ENCODE data around the gene PRODH.

DNA sequence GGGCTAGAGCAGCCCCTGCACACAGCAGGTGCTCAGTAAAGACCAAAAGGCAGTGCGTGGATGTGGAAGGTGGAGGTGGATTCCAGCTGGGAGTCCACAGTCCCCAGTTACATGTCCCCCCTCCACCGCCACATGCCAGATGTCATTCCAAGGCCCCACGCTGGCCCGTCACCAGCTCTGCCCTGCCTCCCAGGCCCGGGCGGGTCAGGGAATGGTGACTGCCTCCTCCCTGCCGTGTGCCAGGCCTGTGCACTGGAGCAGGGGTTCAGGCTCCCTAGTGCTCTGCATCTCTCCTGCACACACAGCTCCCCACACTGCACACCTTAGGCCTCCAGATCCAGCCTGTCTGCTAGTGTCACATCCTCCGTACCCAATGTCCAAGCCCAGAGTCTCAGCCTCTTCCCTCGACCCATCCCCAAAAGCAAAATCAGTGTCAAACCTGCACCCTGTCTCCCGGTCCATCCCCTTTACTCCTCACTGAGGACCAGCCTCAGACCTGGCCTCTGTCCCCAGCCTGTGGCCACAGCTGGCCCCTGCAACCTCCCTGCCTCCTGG, 40.2 kb upstream of the PRODH start:
- TF ChIP-seq EZH2 (IDR thresholded peaks at IDR 0.05; ENCODE audit: low read depth, unreplicated experiment): no peak
- TF ChIP-seq, protein P1, sequence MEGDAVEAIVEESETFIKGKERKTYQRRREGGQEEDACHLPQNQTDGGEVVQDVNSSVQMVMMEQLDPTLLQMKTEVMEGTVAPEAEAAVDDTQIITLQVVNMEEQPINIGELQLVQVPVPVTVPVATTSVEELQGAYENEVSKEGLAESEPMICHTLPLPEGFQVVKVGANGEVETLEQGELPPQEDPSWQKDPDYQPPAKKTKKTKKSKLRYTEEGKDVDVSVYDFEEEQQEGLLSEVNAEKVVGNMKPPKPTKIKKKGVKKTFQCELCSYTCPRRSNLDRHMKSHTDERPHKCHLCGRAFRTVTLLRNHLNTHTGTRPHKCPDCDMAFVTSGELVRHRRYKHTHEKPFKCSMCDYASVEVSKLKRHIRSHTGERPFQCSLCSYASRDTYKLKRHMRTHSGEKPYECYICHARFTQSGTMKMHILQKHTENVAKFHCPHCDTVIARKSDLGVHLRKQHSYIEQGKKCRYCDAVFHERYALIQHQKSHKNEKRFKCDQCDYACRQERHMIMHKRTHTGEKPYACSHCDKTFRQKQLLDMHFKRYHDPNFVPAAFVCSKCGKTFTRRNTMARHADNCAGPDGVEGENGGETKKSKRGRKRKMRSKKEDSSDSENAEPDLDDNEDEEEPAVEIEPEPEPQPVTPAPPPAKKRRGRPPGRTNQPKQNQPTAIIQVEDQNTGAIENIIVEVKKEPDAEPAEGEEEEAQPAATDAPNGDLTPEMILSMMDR (conservative IDR thresholded peaks at IDR 0.05; ENCODE audit: low read depth in 2 of 2): no peak
- TF ChIP-seq POLR2AphosphoS5 (IDR thresholded peaks at IDR 0.05; ENCODE audit: low read depth): no peak
- TF ChIP-seq, protein P2, sequence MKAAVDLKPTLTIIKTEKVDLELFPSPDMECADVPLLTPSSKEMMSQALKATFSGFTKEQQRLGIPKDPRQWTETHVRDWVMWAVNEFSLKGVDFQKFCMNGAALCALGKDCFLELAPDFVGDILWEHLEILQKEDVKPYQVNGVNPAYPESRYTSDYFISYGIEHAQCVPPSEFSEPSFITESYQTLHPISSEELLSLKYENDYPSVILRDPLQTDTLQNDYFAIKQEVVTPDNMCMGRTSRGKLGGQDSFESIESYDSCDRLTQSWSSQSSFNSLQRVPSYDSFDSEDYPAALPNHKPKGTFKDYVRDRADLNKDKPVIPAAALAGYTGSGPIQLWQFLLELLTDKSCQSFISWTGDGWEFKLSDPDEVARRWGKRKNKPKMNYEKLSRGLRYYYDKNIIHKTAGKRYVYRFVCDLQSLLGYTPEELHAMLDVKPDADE (IDR thresholded peaks at IDR 0.05): no peak
- no peak for TF ChIP-seq ZNF114 (CRISPR knock-in tag; IDR thresholded peaks at IDR 0.05)
- TF ChIP-seq EZH2phosphoT487 (IDR thresholded peaks at IDR 0.05; ENCODE audit: unreplicated experiment): no peak
- TF ChIP-seq, protein P3, sequence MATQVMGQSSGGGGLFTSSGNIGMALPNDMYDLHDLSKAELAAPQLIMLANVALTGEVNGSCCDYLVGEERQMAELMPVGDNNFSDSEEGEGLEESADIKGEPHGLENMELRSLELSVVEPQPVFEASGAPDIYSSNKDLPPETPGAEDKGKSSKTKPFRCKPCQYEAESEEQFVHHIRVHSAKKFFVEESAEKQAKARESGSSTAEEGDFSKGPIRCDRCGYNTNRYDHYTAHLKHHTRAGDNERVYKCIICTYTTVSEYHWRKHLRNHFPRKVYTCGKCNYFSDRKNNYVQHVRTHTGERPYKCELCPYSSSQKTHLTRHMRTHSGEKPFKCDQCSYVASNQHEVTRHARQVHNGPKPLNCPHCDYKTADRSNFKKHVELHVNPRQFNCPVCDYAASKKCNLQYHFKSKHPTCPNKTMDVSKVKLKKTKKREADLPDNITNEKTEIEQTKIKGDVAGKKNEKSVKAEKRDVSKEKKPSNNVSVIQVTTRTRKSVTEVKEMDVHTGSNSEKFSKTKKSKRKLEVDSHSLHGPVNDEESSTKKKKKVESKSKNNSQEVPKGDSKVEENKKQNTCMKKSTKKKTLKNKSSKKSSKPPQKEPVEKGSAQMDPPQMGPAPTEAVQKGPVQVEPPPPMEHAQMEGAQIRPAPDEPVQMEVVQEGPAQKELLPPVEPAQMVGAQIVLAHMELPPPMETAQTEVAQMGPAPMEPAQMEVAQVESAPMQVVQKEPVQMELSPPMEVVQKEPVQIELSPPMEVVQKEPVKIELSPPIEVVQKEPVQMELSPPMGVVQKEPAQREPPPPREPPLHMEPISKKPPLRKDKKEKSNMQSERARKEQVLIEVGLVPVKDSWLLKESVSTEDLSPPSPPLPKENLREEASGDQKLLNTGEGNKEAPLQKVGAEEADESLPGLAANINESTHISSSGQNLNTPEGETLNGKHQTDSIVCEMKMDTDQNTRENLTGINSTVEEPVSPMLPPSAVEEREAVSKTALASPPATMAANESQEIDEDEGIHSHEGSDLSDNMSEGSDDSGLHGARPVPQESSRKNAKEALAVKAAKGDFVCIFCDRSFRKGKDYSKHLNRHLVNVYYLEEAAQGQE (IDR thresholded peaks at IDR 0.05; ENCODE audit: unreplicated experiment): no peak
- no peak for TF ChIP-seq NANOG (IDR thresholded peaks at IDR 0.05; ENCODE audit: borderline replicate concordance)
- TF ChIP-seq ZNF331 (CRISPR knock-in tag; IDR thresholded peaks at IDR 0.05; ENCODE audit: low read depth): no peak
- TF ChIP-seq JUNB (IDR thresholded peaks at IDR 0.05; ENCODE audit: unreplicated experiment): no peak
- TF ChIP-seq CREB1 (CRISPR knock-in tag; IDR thresholded peaks at IDR 0.05; ENCODE audit: low read depth): no peak
- TF ChIP-seq STAT1 (IDR thresholded peaks at IDR 0.05; ENCODE audit: unreplicated experiment): no peak
- TF ChIP-seq, protein P4, sequence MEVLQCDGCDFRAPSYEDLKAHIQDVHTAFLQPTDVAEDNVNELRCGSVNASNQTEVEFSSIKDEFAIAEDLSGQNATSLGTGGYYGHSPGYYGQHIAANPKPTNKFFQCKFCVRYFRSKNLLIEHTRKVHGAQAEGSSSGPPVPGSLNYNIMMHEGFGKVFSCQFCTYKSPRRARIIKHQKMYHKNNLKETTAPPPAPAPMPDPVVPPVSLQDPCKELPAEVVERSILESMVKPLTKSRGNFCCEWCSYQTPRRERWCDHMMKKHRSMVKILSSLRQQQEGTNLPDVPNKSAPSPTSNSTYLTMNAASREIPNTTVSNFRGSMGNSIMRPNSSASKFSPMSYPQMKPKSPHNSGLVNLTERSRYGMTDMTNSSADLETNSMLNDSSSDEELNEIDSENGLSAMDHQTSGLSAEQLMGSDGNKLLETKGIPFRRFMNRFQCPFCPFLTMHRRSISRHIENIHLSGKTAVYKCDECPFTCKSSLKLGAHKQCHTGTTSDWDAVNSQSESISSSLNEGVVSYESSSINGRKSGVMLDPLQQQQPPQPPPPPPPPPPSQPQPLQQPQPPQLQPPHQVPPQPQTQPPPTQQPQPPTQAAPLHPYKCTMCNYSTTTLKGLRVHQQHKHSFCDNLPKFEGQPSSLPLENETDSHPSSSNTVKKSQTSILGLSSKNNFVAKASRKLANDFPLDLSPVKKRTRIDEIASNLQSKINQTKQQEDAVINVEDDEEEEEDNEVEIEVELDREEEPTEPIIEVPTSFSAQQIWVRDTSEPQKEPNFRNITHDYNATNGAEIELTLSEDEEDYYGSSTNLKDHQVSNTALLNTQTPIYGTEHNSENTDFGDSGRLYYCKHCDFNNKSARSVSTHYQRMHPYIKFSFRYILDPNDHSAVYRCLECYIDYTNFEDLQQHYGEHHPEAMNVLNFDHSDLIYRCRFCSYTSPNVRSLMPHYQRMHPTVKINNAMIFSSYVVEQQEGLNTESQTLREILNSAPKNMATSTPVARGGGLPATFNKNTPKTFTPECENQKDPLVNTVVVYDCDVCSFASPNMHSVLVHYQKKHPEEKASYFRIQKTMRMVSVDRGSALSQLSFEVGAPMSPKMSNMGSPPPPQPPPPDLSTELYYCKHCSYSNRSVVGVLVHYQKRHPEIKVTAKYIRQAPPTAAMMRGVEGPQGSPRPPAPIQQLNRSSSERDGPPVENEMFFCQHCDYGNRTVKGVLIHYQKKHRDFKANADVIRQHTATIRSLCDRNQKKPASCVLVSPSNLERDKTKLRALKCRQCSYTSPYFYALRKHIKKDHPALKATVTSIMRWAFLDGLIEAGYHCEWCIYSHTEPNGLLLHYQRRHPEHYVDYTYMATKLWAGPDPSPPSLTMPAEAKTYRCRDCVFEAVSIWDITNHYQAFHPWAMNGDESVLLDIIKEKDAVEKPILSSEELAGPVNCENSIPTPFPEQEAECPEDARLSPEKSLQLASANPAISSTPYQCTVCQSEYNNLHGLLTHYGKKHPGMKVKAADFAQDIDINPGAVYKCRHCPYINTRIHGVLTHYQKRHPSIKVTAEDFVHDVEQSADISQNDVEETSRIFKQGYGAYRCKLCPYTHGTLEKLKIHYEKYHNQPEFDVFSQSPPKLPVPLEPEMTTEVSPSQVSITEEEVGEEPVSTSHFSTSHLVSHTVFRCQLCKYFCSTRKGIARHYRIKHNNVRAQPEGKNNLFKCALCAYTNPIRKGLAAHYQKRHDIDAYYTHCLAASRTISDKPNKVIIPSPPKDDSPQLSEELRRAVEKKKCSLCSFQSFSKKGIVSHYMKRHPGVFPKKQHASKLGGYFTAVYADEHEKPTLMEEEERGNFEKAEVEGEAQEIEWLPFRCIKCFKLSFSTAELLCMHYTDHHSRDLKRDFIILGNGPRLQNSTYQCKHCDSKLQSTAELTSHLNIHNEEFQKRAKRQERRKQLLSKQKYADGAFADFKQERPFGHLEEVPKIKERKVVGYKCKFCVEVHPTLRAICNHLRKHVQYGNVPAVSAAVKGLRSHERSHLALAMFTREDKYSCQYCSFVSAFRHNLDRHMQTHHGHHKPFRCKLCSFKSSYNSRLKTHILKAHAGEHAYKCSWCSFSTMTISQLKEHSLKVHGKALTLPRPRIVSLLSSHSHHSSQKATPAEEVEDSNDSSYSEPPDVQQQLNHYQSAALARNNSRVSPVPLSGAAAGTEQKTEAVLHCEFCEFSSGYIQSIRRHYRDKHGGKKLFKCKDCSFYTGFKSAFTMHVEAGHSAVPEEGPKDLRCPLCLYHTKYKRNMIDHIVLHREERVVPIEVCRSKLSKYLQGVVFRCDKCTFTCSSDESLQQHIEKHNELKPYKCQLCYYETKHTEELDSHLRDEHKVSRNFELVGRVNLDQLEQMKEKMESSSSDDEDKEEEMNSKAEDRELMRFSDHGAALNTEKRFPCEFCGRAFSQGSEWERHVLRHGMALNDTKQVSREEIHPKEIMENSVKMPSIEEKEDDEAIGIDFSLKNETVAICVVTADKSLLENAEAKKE (CRISPR knock-in tag; IDR thresholded peaks at IDR 0.05): no peak

All from GM23338 (cell line).